Astrocyte (in vitro differentiated cells and primary cell): ENCODE results near the gene NDUFS1. TPM values are rescaled to one million over a fixed set of nuclear protein-coding genes. Genes with fewer than 3 reads are reported as not detected.
"Not testable (repeated sequence)": the region's sequence is repeated elsewhere in the genome, so short reads cannot be mapped to it uniquely, and the experiment has no call there.

Source experiments
- DNase-seq: peaks from one replicate; pipeline ENCODE4 v3.0.0-alpha.2; 2010; ENCODE audit warnings: low read depth
- FAIRE-seq: peaks from 2 replicates; lab custom pipeline; 2011; peaks lifted over from hg19 to GRCh38; lab: Jason Lieb, UNC
- H2AFZ ChIP-seq: 2 replicates; pipeline ENCODE4 v1.6.0; 2012; ENCODE audit warnings: low read depth, low read length, inconsistent platforms
- H3K27ac ChIP-seq: 2 replicates; pipeline ENCODE4 v1.5.1; 2011; ENCODE audit warnings: low read depth, low read length, inconsistent platforms
- H3K27me3 ChIP-seq: 2 replicates; pipeline ENCODE4 v1.6.0; 2011; ENCODE audit warnings: low read length, inconsistent platforms; ENCODE audit not compliant: insufficient read depth
- H3K36me3 ChIP-seq: 2 replicates; pipeline ENCODE4 v1.5.1; 2011; ENCODE audit warnings: low read length, inconsistent platforms; ENCODE audit not compliant: insufficient read depth
- H3K4me1 ChIP-seq: 2 replicates; pipeline ENCODE4 v1.5.1; 2011; ENCODE audit warnings: low read length, inconsistent platforms; ENCODE audit not compliant: insufficient read depth
- H3K4me2 ChIP-seq: 2 replicates; pipeline ENCODE4 v1.6.0; 2012; ENCODE audit warnings: low read length, inconsistent platforms
- H3K4me3 ChIP-seq: 2 replicates; pipeline ENCODE4 v1.5.1; 2011; ENCODE audit warnings: low read depth, mild to moderate bottlenecking, low read length, inconsistent platforms; ENCODE audit not compliant: insufficient read depth
- H3K79me2 ChIP-seq: 2 replicates; pipeline ENCODE4 v1.6.0; 2012; ENCODE audit warnings: mild to moderate bottlenecking, low read length, inconsistent platforms; ENCODE audit not compliant: insufficient read depth
- H3K9ac ChIP-seq: 2 replicates; pipeline ENCODE4 v1.6.0; 2012; ENCODE audit warnings: mild to moderate bottlenecking, low read length, inconsistent platforms
- H3K9me3 ChIP-seq: 2 replicates; pipeline ENCODE4 v1.5.1; 2012; ENCODE audit warnings: low read depth, mild to moderate bottlenecking, low read length, inconsistent platforms; ENCODE audit not compliant: insufficient read depth
- H4K20me1 ChIP-seq: 2 replicates; pipeline ENCODE4 v1.6.0; 2012; ENCODE audit warnings: low read length, inconsistent platforms; ENCODE audit not compliant: insufficient read depth
- H3K27ac Mint-ChIP-seq: one replicate; pipeline ENCODE4 v1.8.0; 2021; ENCODE audit warnings: mild to moderate bottlenecking, mixed read lengths; ENCODE audit not compliant: unreplicated experiment
- H3K27me3 Mint-ChIP-seq: one replicate; pipeline ENCODE4 v1.8.0; 2021; ENCODE audit warnings: low read depth, mixed read lengths; ENCODE audit not compliant: unreplicated experiment
- H3K36me3 Mint-ChIP-seq: one replicate; pipeline ENCODE4 v1.8.0; 2021; ENCODE audit warnings: low read depth, mixed read lengths; ENCODE audit not compliant: unreplicated experiment
- H3K4me1 Mint-ChIP-seq: one replicate; pipeline ENCODE4 v1.8.0; 2021; ENCODE audit warnings: low read depth, mixed read lengths; ENCODE audit not compliant: unreplicated experiment
- H3K4me3 Mint-ChIP-seq: one replicate; pipeline ENCODE4 v1.8.0; 2021; ENCODE audit warnings: mild to moderate bottlenecking, moderate library complexity, mixed read lengths; ENCODE audit not compliant: unreplicated experiment
- H3K9me3 Mint-ChIP-seq: one replicate; pipeline ENCODE4 v1.8.0; 2021; ENCODE audit warnings: mild to moderate bottlenecking, mixed read lengths; ENCODE audit not compliant: unreplicated experiment
- CTCF ChIP-seq: IDR thresholded peaks from 2 replicates; pipeline ENCODE4 v1.5.1; 2011; ENCODE audit warnings: low read depth, mild to moderate bottlenecking, inconsistent platforms, low read length, moderate library complexity; ENCODE audit not compliant: insufficient read depth
- EZH2 ChIP-seq: IDR thresholded peaks from 2 replicates; pipeline ENCODE4 v1.6.1; 2012; ENCODE audit warnings: mild to moderate bottlenecking, low read length, inconsistent platforms; ENCODE audit not compliant: insufficient read depth
- total RNA-seq: library from RNA; stranded (reverse); gene quantifications from 2 replicates; pipeline ENCODE4 v1.2.1, GENCODE V29; 2021

Gene NDUFS1
- total RNA-seq, 1 donor from 2014 or later, result 100 TPM

- H3K36me3 Mint-ChIP-seq, result peaks cover 22% of the 10 kb centered on the region
- not testable (repeated sequence) for H3K4me2 ChIP-seq, H3K9ac ChIP-seq, H3K36me3 ChIP-seq, H3K4me3 Mint-ChIP-seq, H3K27ac Mint-ChIP-seq, H3K9me3 ChIP-seq, H3K9me3 Mint-ChIP-seq, H3K4me3 ChIP-seq, H3K4me1 Mint-ChIP-seq, H3K27me3 Mint-ChIP-seq, DNase-seq, H3K4me1 ChIP-seq, FAIRE-seq, H3K27me3 ChIP-seq, H2AFZ ChIP-seq, H3K79me2 ChIP-seq, H3K27ac ChIP-seq
- peaks cover 14% of the 10 kb centered on the region for H4K20me1 ChIP-seq
Measured at GRCh38 chr2:206168230-206168629, 9.0 kb upstream of the NDUFS1 start.

GRCh38 chr2:206164261-206164862, 5.1 kb upstream of the NDUFS1 start:
- peaks cover 16% of the 10 kb centered on the region for H3K36me3 Mint-ChIP-seq
- no peak overlapping the region for H3K27ac Mint-ChIP-seq
- H3K36me3 ChIP-seq, result peaks cover 24% of the 10 kb centered on the region
- peaks cover 40% of the 10 kb centered on the region for H3K79me2 ChIP-seq
- H3K9me3 ChIP-seq, result no peaks in the 10 kb centered on the region
- FAIRE-seq, result no peak
- no peak overlapping the region for H3K4me3 Mint-ChIP-seq
- H2AFZ ChIP-seq, result no peak overlapping the region
- peaks cover 3% of the 10 kb centered on the region for H3K9me3 Mint-ChIP-seq
- no peak overlapping the region for H3K9ac ChIP-seq
- no peak overlapping the region for H3K4me3 ChIP-seq
- no peak overlapping the region for H3K4me2 ChIP-seq
- H3K27ac ChIP-seq, result no peak overlapping the region
- no peaks in the 10 kb centered on the region for H3K27me3 ChIP-seq
- H3K4me1 ChIP-seq, result peaks cover 3% of the 10 kb centered on the region
- H3K27me3 Mint-ChIP-seq, result no peaks in the 10 kb centered on the region
- peaks cover 33% of the 10 kb centered on the region for H4K20me1 ChIP-seq
- peak; percentile 79 for TF ChIP-seq CTCF
- no peak for TF ChIP-seq EZH2
- H3K4me1 Mint-ChIP-seq, result peaks cover 27% of the 10 kb centered on the region
- DNase-seq, result no peak

GRCh38 chr2:206163251-206163880, 4.1 kb upstream of the NDUFS1 start:
- peak overlapping the region; percentile 54 for H3K4me3 Mint-ChIP-seq
- H3K79me2 ChIP-seq, result peaks cover 49% of the 10 kb centered on the region

GRCh38 chr2:206162401-206162800, 3.2 kb upstream of the NDUFS1 start:
- H3K36me3 Mint-ChIP-seq, result not testable (repeated sequence)

More at GRCh38 chr2:206163251-206163880, 4.1 kb upstream of the NDUFS1 start:
- Mint-ChIP-seq H3K27me3 (no peaks in the 10 kb centered on the region), H3K36me3 (peaks cover 10% of the 10 kb centered on the region), H3K9me3 (peaks cover 3% of the 10 kb centered on the region), H3K4me1 (peaks cover 27% of the 10 kb centered on the region), H3K27ac (no peak overlapping the region)
- Histone ChIP-seq H3K4me3 (no peak overlapping the region), H4K20me1 (peaks cover 33% of the 10 kb centered on the region), H3K4me2 (peak overlapping the region; percentile 92), H2AFZ (no peak overlapping the region), H3K27me3 (no peaks in the 10 kb centered on the region), H3K9me3 (no peaks in the 10 kb centered on the region), H3K9ac (peak overlapping the region; percentile 33), H3K36me3 (peaks cover 24% of the 10 kb centered on the region), H3K4me1 (peaks cover 3% of the 10 kb centered on the region), H3K27ac (no peak overlapping the region)
- DNase-seq (no peak), FAIRE-seq (no peak)
- no peak for TF ChIP-seq CTCF
- no peak for TF ChIP-seq EZH2

More at GRCh38 chr2:206162401-206162800, 3.2 kb upstream of the NDUFS1 start:
- H3K4me3 ChIP-seq, H3K4me1 ChIP-seq, H3K27me3 Mint-ChIP-seq, H3K27ac ChIP-seq, H2AFZ ChIP-seq, H3K27me3 ChIP-seq, H3K9me3 Mint-ChIP-seq, H3K27ac Mint-ChIP-seq, H3K9me3 ChIP-seq, FAIRE-seq, DNase-seq: not testable (repeated sequence)
- peak overlapping the region; percentile 16 for H3K9ac ChIP-seq
- H3K4me3 Mint-ChIP-seq, result peak overlapping the region; percentile 54
- peaks cover 33% of the 10 kb centered on the region for H4K20me1 ChIP-seq
- H3K36me3 ChIP-seq, result peaks cover 24% of the 10 kb centered on the region
- peaks cover 59% of the 10 kb centered on the region for H3K79me2 ChIP-seq
- peaks cover 27% of the 10 kb centered on the region for H3K4me1 Mint-ChIP-seq
- H3K4me2 ChIP-seq, result peak overlapping the region; percentile 92
